Mammary epithelial cell (primary cell): ENCODE data around the gene ONECUT1.

Experiments
- EZH2 ChIP-seq: IDR thresholded peaks from 2 replicates; pipeline ENCODE4 v1.6.1; 2012; ENCODE audit warnings: low read length, inconsistent platforms, borderline replicate concordance
- TF ChIP-seq, protein P1 (sequence below), 2 donors: IDR thresholded peaks in 1 of 2; conservative IDR thresholded peaks in 1 of 2; 2 replicates each; pipeline ENCODE4 v1.5.1; 2011 to 2012; ENCODE audit warnings: inconsistent platforms in 2 of 2, low read length in 2 of 2, mild to moderate bottlenecking in 2 of 2, control low read depth in 1 of 2, low read depth in 1 of 2; ENCODE audit not compliant: insufficient read depth in 1 of 2; ENCODE audit errors: extremely low read depth in 1 of 2

DNA sequence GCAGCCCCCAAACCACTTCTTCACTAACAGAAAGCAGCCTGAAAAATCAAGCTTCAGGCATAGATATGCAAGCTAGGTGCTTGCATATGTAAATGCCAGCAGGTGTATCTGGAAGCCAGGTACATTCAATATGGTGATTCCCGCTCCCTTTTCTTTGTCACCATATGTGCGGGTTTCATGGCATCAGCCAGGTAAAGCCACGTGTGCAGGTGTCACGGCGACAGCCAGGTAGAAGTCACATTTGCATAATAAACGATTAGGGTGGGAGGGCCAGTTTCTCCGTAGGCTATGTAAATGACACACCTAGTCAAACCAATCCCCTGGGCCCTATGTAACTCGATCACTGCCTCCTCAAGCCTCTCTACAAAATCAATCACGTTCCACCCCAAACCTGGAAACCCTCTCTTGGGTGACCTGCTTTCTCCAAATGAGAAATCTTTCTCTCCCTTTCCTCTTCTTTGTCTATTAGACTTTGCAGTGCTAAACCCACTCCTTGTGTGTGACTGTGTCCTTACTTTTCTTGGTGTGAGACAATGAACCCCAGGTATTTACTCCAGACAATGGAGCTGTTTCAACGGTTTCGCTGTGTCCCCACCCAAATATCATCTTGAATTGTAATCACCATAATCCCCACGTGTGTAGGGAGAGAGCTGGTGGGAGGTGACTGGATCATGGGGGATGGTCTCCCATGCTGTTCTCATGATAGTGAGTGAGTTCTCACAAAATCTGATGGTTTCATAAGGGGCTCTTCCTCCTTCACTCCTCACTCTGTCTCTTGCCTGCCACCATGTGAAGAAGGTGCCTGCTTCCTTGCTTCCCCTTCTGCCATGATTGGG, 44.6 kb downstream of the ONECUT1 start:
- TF ChIP-seq, protein P1, sequence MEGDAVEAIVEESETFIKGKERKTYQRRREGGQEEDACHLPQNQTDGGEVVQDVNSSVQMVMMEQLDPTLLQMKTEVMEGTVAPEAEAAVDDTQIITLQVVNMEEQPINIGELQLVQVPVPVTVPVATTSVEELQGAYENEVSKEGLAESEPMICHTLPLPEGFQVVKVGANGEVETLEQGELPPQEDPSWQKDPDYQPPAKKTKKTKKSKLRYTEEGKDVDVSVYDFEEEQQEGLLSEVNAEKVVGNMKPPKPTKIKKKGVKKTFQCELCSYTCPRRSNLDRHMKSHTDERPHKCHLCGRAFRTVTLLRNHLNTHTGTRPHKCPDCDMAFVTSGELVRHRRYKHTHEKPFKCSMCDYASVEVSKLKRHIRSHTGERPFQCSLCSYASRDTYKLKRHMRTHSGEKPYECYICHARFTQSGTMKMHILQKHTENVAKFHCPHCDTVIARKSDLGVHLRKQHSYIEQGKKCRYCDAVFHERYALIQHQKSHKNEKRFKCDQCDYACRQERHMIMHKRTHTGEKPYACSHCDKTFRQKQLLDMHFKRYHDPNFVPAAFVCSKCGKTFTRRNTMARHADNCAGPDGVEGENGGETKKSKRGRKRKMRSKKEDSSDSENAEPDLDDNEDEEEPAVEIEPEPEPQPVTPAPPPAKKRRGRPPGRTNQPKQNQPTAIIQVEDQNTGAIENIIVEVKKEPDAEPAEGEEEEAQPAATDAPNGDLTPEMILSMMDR (conservative IDR thresholded peaks at IDR 0.05 in 1 of 2, IDR thresholded peaks at IDR 0.05 in 1 of 2; ENCODE audit: extremely low read depth in 1 of 2, insufficient read depth in 1 of 2, low read depth in 1 of 2, low read length in 2 of 2): no peak
- TF ChIP-seq EZH2: no peak
